Measurements from ENCODE around the gene PHF11.

GRCh38 chr13:49530457-49530856 is 34.7 kb downstream of the PHF11 start:
- TF ChIP-seq CTCF (IDR thresholded peaks at IDR 0.05) (no peak), POLR2A (IDR thresholded peaks at IDR 0.05) (no peak)
